Upper lobe of right lung (tissue), 1 donor: ENCODE data around the gene PPARD. TPM values are rescaled to one million over a fixed set of nuclear protein-coding genes. Genes with fewer than 3 reads are reported as not detected.
"Not testable (repeated sequence)": the region's sequence is repeated elsewhere in the genome, so short reads cannot be mapped to it uniquely, and the experiment has no call there.

ENCODE experiments used
- ATAC-seq: fragments of 200-7000 bp; cut with Tn5 transposase; one replicate; pipeline ENCODE4 v1.9.1; 2020; ENCODE audit warnings: mild to moderate bottlenecking, moderate library complexity
- DNase-seq: peaks from one replicate; pipeline ENCODE4 v3.0.0-alpha.2; 2020
- H3K27ac ChIP-seq: fragments of 200-600 bp; one replicate; pipeline ENCODE4 v1.8.0; 2022
- H3K27me3 ChIP-seq: fragments of 200-600 bp; one replicate; pipeline ENCODE4 v1.8.0; 2022; ENCODE audit warnings: mild to moderate bottlenecking
- H3K36me3 ChIP-seq: fragments of 200-600 bp; one replicate; pipeline ENCODE4 v1.8.0; 2022
- H3K4me1 ChIP-seq: fragments of 200-600 bp; one replicate; pipeline ENCODE4 v1.8.0; 2022
- H3K4me3 ChIP-seq: fragments of 200-600 bp; one replicate; pipeline ENCODE4 v1.8.0; 2022; ENCODE audit warnings: mild to moderate bottlenecking
- H3K9me3 ChIP-seq: fragments of 200-600 bp; one replicate; pipeline ENCODE4 v1.8.0; 2022
- intact Hi-C: fragments of 100-400 bp; cut with DNase I; formaldehyde crosslinking; loops from one replicate; pipeline ENCODE4 v1.11.0; 2022
- total RNA-seq: library from RNA; stranded (reverse); fragmentation: NEBNext Ultra II Directional; extraction: Animal tissue kit (Norgen Biotek cat#: 25700); gene quantifications from one replicate; pipeline ENCODE4 v1.2.1, GENCODE V29; 2021
- TF ChIP-seq, protein P1 (sequence below): fragments of 200-600 bp; IDR thresholded peaks from one replicate; pipeline ENCODE4 v1.8.0; 2022; ENCODE audit warnings: antibody characterized with exemption
- donor health status: DM: no; HTN: yes; CAD: no; lungs with severe emphysema.

PPARD gene
- total RNA-seq, 1 donor from 2014 or later: 31.6 TPM

DNA sequence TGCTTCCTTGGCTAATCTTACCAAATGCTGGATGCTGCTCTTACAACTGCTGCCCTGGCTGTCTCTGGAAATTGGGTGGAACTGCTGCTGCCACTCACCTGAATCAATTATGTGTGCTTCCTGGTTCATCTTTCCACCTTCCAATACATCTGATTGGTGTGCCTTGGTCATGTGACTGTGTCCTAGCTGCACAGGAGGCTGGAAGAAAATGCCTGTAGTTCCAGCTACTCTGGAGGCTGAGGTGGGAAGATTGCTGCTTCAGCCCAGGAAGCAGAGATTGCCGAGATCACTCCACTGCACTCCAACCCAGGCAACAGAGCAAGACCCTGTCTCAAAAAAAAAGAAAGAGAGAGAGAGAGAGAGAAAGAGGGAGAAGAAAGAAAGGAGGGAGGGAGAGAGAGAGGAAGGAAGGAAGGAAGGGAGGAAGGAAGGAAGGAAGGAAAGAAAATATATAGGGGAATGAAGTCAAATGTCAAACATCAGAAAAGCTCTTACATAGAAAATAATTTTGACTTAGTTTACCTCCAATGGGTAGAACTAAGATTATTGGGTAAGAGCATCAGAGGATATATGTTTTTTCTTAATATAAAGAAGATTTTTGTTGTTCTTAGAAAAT is 14.1 kb upstream of the PPARD start:
- intact Hi-C loops: no loop called here
- ATAC-seq (no peak), DNase-seq (no peak)
- Histone ChIP-seq H3K27ac (no peak overlapping the region), H3K4me1 (no peaks in the 10 kb centered on the region), H3K4me3 (no peak overlapping the region), H3K9me3 (no peaks in the 10 kb centered on the region), H3K36me3 (no peaks in the 10 kb centered on the region), H3K27me3 (no peaks in the 10 kb centered on the region)
- TF ChIP-seq, protein P1, sequence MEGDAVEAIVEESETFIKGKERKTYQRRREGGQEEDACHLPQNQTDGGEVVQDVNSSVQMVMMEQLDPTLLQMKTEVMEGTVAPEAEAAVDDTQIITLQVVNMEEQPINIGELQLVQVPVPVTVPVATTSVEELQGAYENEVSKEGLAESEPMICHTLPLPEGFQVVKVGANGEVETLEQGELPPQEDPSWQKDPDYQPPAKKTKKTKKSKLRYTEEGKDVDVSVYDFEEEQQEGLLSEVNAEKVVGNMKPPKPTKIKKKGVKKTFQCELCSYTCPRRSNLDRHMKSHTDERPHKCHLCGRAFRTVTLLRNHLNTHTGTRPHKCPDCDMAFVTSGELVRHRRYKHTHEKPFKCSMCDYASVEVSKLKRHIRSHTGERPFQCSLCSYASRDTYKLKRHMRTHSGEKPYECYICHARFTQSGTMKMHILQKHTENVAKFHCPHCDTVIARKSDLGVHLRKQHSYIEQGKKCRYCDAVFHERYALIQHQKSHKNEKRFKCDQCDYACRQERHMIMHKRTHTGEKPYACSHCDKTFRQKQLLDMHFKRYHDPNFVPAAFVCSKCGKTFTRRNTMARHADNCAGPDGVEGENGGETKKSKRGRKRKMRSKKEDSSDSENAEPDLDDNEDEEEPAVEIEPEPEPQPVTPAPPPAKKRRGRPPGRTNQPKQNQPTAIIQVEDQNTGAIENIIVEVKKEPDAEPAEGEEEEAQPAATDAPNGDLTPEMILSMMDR: no peak

DNA sequence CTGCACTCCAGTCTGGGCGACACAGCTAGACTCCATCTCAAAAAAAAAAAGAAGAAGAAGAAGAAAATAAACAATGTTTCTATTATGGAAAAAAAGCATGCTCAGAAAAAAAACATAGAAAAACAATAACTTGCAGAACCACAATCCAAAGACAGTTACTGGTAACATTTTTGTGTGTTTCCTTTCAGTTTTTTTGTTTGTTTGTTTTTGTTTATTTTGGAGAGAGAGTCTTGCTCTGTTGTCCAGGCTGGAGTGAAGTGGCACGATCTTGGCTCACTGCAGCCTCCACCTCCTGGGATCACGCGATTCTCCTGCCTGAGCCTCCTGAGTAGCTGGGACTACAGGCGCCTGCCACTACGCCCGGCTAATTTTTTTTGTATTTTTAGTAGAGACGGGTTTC is 13.4 kb upstream of the PPARD start:
- H3K36me3 ChIP-seq, DNase-seq, H3K27ac ChIP-seq, H3K9me3 ChIP-seq, H3K27me3 ChIP-seq, H3K4me3 ChIP-seq, intact Hi-C loops, ATAC-seq, H3K4me1 ChIP-seq: not testable (repeated sequence)

DNA sequence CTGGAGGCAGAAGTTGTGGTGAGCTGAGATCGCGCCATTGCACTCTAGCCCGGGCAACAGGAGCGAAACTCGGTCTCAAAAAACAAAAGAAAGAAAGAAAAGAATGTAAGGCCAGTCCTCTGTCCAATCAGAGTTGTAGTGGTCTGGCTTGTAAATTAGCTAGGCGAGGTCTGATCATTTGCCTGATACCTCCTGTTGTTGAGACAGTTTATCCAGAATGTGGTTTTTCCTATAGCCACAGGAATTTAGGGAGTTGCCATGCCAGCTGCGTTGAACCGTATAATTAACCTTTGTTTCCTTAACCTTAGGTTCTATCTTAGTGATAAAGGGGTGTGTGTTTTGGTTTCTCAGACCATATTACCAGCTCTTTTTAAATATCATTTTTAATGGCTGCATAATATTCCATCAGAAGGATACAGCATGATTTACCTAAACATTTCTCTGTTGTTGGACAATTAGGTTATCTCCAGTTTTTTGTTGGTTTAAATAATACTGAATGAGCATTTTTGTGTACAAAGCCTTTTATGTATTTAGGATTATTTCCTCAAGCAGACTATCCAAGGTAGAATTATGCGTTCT is 11.7 kb upstream of the PPARD start:
- H3K9me3 ChIP-seq: no peaks in the 10 kb centered on the region
- TF ChIP-seq, protein P1: no peak
- ATAC-seq (no peak), DNase-seq (no peak)
- H3K27ac ChIP-seq: no peak overlapping the region
- no peak overlapping the region for H3K4me3 ChIP-seq
- H3K27me3 ChIP-seq: no peaks in the 10 kb centered on the region
- intact Hi-C loops: no loop called here
- H3K36me3 ChIP-seq: no peaks in the 10 kb centered on the region
- no peaks in the 10 kb centered on the region for H3K4me1 ChIP-seq

DNA sequence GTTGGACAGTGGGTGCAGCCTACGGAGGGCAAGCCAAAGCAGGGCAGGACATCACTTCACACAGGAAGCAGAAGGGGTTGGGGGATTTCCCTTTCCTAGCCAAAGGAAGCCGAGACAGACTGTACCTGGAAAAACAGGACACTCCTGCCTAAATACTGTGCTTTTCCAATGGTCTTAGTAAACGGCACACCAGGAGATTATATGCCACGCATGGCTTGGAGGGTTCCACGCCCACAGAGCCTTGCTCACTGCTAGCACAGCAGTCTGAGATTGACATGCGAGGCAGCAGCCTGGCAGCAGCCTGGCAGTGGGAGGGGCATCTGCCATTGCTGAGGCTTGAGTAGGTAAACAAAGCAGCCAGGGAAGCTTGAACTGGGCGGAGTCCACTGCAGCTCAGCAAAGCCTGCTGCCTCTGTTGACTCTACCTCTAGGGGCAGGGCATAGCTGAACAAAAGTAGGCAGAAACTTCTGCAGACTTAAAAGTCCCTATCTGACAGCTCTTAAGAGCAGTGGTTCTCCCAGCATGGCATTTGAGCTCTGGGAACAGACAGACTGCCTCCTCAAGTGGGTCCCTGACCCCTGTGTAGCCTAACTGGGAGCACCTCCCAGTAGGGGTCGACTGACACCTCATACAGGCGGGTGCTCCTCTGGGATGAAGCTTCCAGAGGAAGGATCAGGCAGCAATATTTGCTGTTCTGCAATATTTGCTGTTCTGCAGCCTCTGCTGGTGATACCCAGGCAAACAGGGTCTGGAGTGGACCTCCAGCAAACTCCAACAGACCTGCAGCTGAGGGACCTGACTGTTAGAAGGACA is 10.1 kb upstream of the PPARD start:
- peak; percentile 89 for DNase-seq
- ATAC-seq: peak; percentile 95
- H3K27me3 ChIP-seq: not testable (repeated sequence)

DNA sequence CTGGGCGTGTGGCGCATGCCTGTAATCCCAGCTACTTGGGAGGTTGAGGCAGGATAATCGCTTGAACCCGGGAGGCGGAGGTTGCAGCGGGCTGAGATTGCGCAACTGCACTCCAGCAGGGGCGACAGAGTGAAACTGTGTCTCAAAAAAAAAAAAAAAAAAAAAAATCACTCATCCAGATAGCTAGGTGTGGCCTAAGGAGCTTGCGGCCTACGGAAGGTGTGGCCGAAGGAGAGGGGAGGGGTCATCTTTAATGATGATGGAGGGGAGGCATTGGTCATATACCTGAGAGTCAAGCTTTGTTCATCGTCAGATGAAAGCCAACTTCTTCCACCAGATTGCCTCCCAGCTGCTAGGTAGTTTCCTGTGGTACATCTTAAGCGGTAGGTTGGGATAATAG is 801 bp upstream of the PPARD start:
- H3K4me1 ChIP-seq: peaks cover 18% of the 10 kb centered on the region
- DNase-seq (peak; percentile 69), ATAC-seq (no peak)
- TF ChIP-seq, protein P1: no peak
- intact Hi-C loops: loop anchor here (5.0 kb wide), 1 partner anchor 106 kb away; no protein-coding TSS in a partner anchor
- no peaks in the 10 kb centered on the region for H3K27me3 ChIP-seq
- no peaks in the 10 kb centered on the region for H3K9me3 ChIP-seq
- no peak overlapping the region for H3K27ac ChIP-seq
- no peaks in the 10 kb centered on the region for H3K36me3 ChIP-seq
- H3K4me3 ChIP-seq: no peak overlapping the region

More for the DNA sequence above, 10.1 kb upstream of the PPARD start:
- H3K4me1 ChIP-seq, H3K9me3 ChIP-seq, H3K27ac ChIP-seq, intact Hi-C loops, H3K4me3 ChIP-seq, H3K36me3 ChIP-seq: not testable (repeated sequence)
- TF ChIP-seq, protein P1: peak; percentile 26
